HCT116 (cell line): Measurements from ENCODE around the gene JPH3. TPM values are rescaled to one million over a fixed set of nuclear protein-coding genes. Genes with fewer than 3 reads are reported as not detected.

Experiments used
- ATAC-seq: fragments of 200-7000 bp; cut with Tn5 transposase; 2 replicates; pipeline ENCODE4 v1.9.1; 2020; ENCODE audit warnings: mild to moderate bottlenecking, moderate library complexity
- BruUV-seq: library from RNA; stranded (reverse); fragments of 400-500 nt; replicated peaks from 2 replicates; lab custom pipeline; 2021; lab: Mats Ljungman, UMichigan
- CTCF ChIA-PET: fragments of 300-600 bp; sonication (Branson Sonifier 250); formaldehyde crosslinking; loops from one replicate; lab custom pipeline; 2021; ENCODE audit warnings: antibody characterized with exemption; lab: Charles Lee
- POLR2A ChIA-PET: fragments of 300-600, 350-600 bp; sonication (Branson Sonifier 250); formaldehyde crosslinking; loops from one replicate; lab custom pipeline; 2021; ENCODE audit warnings: antibody characterized with exemption; lab: Charles Lee
- RAD21 ChIA-PET, 2 experiments: fragments of 300-600 bp; sonication (Branson Sonifier 250); formaldehyde crosslinking; loops; one replicate each; lab custom pipeline; 2023; ENCODE audit warnings: low total read pairs in 2 of 2; ENCODE audit not compliant: uncharacterized antibody in 2 of 2, unreplicated experiment in 2 of 2, low non-redundant PET in 1 of 2; lab: Charles Lee
- DNase-seq: peaks from one replicate; pipeline ENCODE4 v3.0.0-alpha.2; 2010; ENCODE audit warnings: low read depth, low spot score
- H2AFZ ChIP-seq: fragments of 200-600 bp; shearing (Covaris generic), sonication (generic); 2 replicates; pipeline ENCODE4 v1.6.1; 2017; ENCODE audit warnings: low read depth, mixed run types, mixed read lengths, antibody characterized with exemption, low read length; ENCODE audit not compliant: poor library complexity, severe bottlenecking
- H3K27ac ChIP-seq: 2 replicates; pipeline ENCODE4 v1.5.1; 2012; ENCODE audit warnings: low read depth, low read length
- H3K27me3 ChIP-seq: fragments of 200-600 bp; sonication (generic); 2 replicates; pipeline ENCODE4 v1.6.1; 2016; ENCODE audit warnings: mixed run types, low read length, mixed read lengths; ENCODE audit not compliant: insufficient read depth
- H3K36me3 ChIP-seq, 2 experiments: fragments of 200-500 bp in 1 of 2; fragments of 200-600 bp in 1 of 2; sonication (Bioruptor generic) in 1 of 2; sonication (generic) in 1 of 2; 2 replicates each; pipeline versions ENCODE4 v1.5.1 to v1.6.1; 2014 to 2016; ENCODE audit warnings: low read length in 2 of 2, inconsistent platforms in 1 of 2, mixed read lengths in 1 of 2, mixed run types in 1 of 2; ENCODE audit not compliant: insufficient read depth in 2 of 2, control insufficient read depth in 1 of 2
- H3K4me1 ChIP-seq, 2 experiments: fragments of 200-600 bp in 1 of 2; sonication (generic) in 1 of 2; 2 replicates each; pipeline versions ENCODE4 v1.5.1 to v1.6.1; 2012 to 2017; ENCODE audit warnings: low read length in 2 of 2, inconsistent platforms in 1 of 2, mild to moderate bottlenecking in 1 of 2, mixed read lengths in 1 of 2, mixed run types in 1 of 2, moderate library complexity in 1 of 2; ENCODE audit not compliant: insufficient read depth in 2 of 2, control insufficient read depth in 1 of 2
- H3K4me2 ChIP-seq: fragments of 200-600 bp; sonication (generic); 2 replicates; pipeline ENCODE4 v1.6.1; 2017; ENCODE audit warnings: mixed run types, low read length, mixed read lengths
- H3K4me3 ChIP-seq, 2 experiments: fragments of 200-600 bp in 1 of 2; sonication (generic) in 1 of 2; replicated peaks in 1 of 2; 2 replicates each; pipeline ENCODE4 v1.5.1; 2011 to 2016; ENCODE audit warnings: low read length in 2 of 2, control low read depth in 1 of 2, low read depth in 1 of 2, mild to moderate bottlenecking in 1 of 2, mixed read lengths in 1 of 2, mixed run types in 1 of 2
- H3K79me2 ChIP-seq: fragments of 200-600 bp; sonication (generic); 2 replicates; pipeline ENCODE4 v1.6.1; 2017; ENCODE audit warnings: mild to moderate bottlenecking, mixed run types, low read length, moderate library complexity, mixed read lengths; ENCODE audit not compliant: insufficient read depth
- H3K9ac ChIP-seq: fragments of 200-600 bp; sonication (generic); 2 replicates; pipeline ENCODE4 v1.6.1; 2016; ENCODE audit warnings: low read length, mixed read lengths
- H3K9me2 ChIP-seq: fragments of 200-600 bp; sonication (generic), shearing (Covaris generic); 2 replicates; pipeline ENCODE4 v1.6.1; 2017; ENCODE audit warnings: mixed run types, mild to moderate bottlenecking, moderate library complexity; ENCODE audit not compliant: insufficient read depth
- H3K9me3 ChIP-seq, 2 experiments: fragments of 200-500 bp in 1 of 2; fragments of 200-600 bp in 1 of 2; sonication (Bioruptor generic) in 1 of 2; sonication (generic) in 1 of 2; 2 replicates each; pipeline ENCODE4 v1.6.1; 2014 to 2017; ENCODE audit warnings: low read length in 2 of 2, mixed read lengths in 2 of 2, inconsistent platforms in 1 of 2, low read depth in 1 of 2, mild to moderate bottlenecking in 1 of 2, mixed run types in 1 of 2, moderate library complexity in 1 of 2; ENCODE audit not compliant: control insufficient read depth in 1 of 2, insufficient read depth in 1 of 2
- H4K20me1 ChIP-seq: fragments of 200-600 bp; sonication (generic), shearing (Covaris generic); 2 replicates; pipeline ENCODE4 v1.6.1; 2017; ENCODE audit warnings: mixed run types, mild to moderate bottlenecking, moderate library complexity; ENCODE audit not compliant: insufficient read depth
- CBX3 ChIP-seq: IDR thresholded peaks from 2 replicates; pipeline ENCODE4 v1.6.1; 2012; ENCODE audit warnings: low read depth
- CEBPB ChIP-seq: IDR thresholded peaks from 2 replicates; pipeline ENCODE4 v1.6.1; 2012; ENCODE audit warnings: low read depth
- EGR1 ChIP-seq: IDR thresholded peaks from 2 replicates; pipeline ENCODE4 v1.6.1; 2012; ENCODE audit warnings: low read depth
- EZH2 ChIP-seq: fragments of 200-600 bp; sonication (generic); IDR thresholded peaks from 2 replicates; pipeline ENCODE4 v1.6.1; 2017; ENCODE audit warnings: antibody characterized with exemption, mixed run types
- EZH2phosphoT487 ChIP-seq: fragments of 200-600 bp; IDR thresholded peaks from 2 replicates; pipeline ENCODE4 v1.6.1; 2018; ENCODE audit warnings: antibody characterized with exemption, borderline replicate concordance
- JUND ChIP-seq: IDR thresholded peaks from 2 replicates; pipeline ENCODE4 v1.6.1; 2012
- POLR2A ChIP-seq: IDR thresholded peaks from 2 replicates; pipeline ENCODE4 v1.7.0; 2011; ENCODE audit warnings: borderline replicate concordance; ENCODE audit not compliant: insufficient read depth, insufficient read length; ENCODE audit errors: extremely low read depth
- POLR2AphosphoS5 ChIP-seq: IDR thresholded peaks from 2 replicates; pipeline ENCODE4 v1.6.1; 2011; ENCODE audit warnings: mild to moderate bottlenecking, low read depth, low read length, moderate library complexity
- SIN3A ChIP-seq: IDR thresholded peaks from 2 replicates; pipeline ENCODE4 v1.6.1; 2012; ENCODE audit warnings: low read depth
- SRF ChIP-seq: IDR thresholded peaks from 2 replicates; pipeline ENCODE4 v1.6.1; 2012; ENCODE audit warnings: low read depth
- TCF7L2 ChIP-seq: IDR thresholded peaks from 2 replicates; pipeline ENCODE4 v1.7.0; 2011; ENCODE audit warnings: borderline replicate concordance, inconsistent platforms; ENCODE audit not compliant: insufficient read depth, insufficient read length; ENCODE audit errors: extremely low read depth
- YY1 ChIP-seq: IDR thresholded peaks from 2 replicates; pipeline ENCODE4 v1.6.1; 2011; ENCODE audit warnings: low read length, low read depth, moderate library complexity, mild to moderate bottlenecking; ENCODE audit not compliant: insufficient replicate concordance; ENCODE audit errors: extremely low read depth
- ZFX ChIP-seq: fragments of 450-650 bp; IDR thresholded peaks from 2 replicates; pipeline ENCODE4 v1.6.1; 2017
- ZNF274 ChIP-seq: fragments of 200-500 bp; sonication (Bioruptor generic); IDR thresholded peaks from 2 replicates; pipeline ENCODE4 v1.6.1; 2014; ENCODE audit warnings: mild to moderate bottlenecking, low read depth, low read length, inconsistent platforms
- intact Hi-C: fragments of 100-400 bp; cut with micrococcal nuclease; formaldehyde crosslinking; loops from 2 replicates; pipeline ENCODE4 v1.10.0; 2022
- total RNA-seq: library from RNA; stranded (reverse); gene quantifications from one replicate; pipeline ENCODE4 v1.2.1, GENCODE V29; 2021; ENCODE audit not compliant: unreplicated experiment
- TF ChIP-seq, protein P1 (sequence below): IDR thresholded peaks from 2 replicates; pipeline ENCODE4 v1.6.1; 2012
- TF ChIP-seq, protein P2 (sequence below), 3 experiments: fragments of 200-600 bp in 1 of 3; sonication (generic) in 1 of 3; IDR thresholded peaks in 2 of 3; conservative IDR thresholded peaks in 1 of 3; 2 replicates each; pipeline ENCODE4 v1.5.1; 2012 to 2017; ENCODE audit warnings: low read depth in 2 of 3, low read length in 2 of 3, antibody characterized with exemption in 1 of 3, borderline replicate concordance in 1 of 3, control low read depth in 1 of 3, mild to moderate bottlenecking in 1 of 3, mixed read lengths in 1 of 3, mixed run types in 1 of 3, moderate library complexity in 1 of 3; ENCODE audit not compliant: insufficient read depth in 1 of 3
- TF ChIP-seq, protein P3 (sequence below): IDR thresholded peaks from 2 replicates; pipeline ENCODE4 v1.6.1; 2011; ENCODE audit warnings: mild to moderate bottlenecking, low read length, moderate library complexity; ENCODE audit not compliant: insufficient replicate concordance; ENCODE audit errors: extremely low read depth

The JPH3 gene
- total RNA-seq, 1 experiment from 2014 or later = 0.10 TPM

DNA sequence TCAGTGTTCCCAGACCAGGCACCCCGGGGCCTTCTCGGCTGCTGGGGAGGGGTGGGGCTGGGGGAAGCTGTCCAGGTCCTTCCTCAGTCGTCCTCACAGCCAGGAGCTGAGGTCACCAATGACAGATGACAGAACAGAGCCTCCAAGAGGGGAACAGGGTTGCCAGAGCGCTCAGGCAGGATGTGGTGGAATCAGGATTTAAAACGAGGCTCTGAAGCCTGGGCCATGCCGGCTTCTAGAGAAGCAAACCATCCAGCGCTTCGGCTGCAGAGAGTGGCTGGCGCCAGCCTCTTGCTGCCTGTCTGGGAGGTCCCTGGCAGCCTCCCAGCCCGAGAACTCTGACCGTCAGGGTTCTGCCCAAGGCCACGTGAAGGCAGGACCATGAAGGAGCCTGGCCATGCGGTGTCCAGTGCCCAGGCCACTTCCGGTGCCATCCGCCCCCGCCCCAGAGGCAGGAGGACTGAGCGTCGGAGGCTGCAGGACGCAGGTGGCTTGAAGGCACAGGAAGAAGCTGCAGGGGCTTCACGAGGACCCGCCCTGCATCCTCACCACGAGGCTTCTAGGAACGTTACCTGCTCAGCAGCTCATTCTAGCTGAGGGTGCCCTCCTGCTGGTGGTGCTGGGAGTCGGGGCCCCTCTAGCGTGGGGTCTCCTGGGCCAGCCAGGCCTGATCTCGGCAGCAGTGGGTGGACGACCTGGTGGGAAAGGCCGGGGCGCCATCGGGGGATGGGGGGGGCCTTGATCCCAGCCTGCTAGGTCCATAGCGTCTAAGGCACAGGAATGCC, 85.0 kb downstream of the JPH3 start:
- RAD21 ChIA-PET = no interaction called here
- intact Hi-C loops = no loop called here
- no peaks in the 10 kb centered on the region for H4K20me1 ChIP-seq
- H2AFZ ChIP-seq = no peak overlapping the region
- H3K27ac ChIP-seq = no peak overlapping the region
- no peak for ATAC-seq
- no peaks in the 10 kb centered on the region for H3K4me1 ChIP-seq
- no peaks in the 10 kb centered on the region for H3K9me2 ChIP-seq
- no peak for DNase-seq
- no peaks in the 10 kb centered on the region for H3K36me3 ChIP-seq
- CTCF ChIA-PET = no interaction called here
- POLR2A ChIA-PET = no interaction called here
- H3K9ac ChIP-seq = no peak overlapping the region
- peaks cover 4% of the 10 kb centered on the region; the same call in 1 of the 2 replicates for H3K27me3 ChIP-seq
- no peaks in the 10 kb centered on the region for H3K9me3 ChIP-seq
- no peak overlapping the region for H3K4me3 ChIP-seq
- no TSS peak for BruUV-seq
- no peak overlapping the region for H3K4me2 ChIP-seq
- no peaks in the 10 kb centered on the region for H3K79me2 ChIP-seq
- TF ChIP-seq EZH2 (no peak), SIN3A (no peak), EGR1 (no peak), EZH2phosphoT487 (no peak), SRF (no peak), ZNF274 (no peak), POLR2AphosphoS5 (no peak), ZFX (no peak), YY1 (no peak), CBX3 (no peak), JUND (no peak), CEBPB (no peak), POLR2A (no peak), TCF7L2 (no peak)
- TF ChIP-seq, protein P1, sequence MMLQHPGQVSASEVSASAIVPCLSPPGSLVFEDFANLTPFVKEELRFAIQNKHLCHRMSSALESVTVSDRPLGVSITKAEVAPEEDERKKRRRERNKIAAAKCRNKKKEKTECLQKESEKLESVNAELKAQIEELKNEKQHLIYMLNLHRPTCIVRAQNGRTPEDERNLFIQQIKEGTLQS = no peak
- TF ChIP-seq, protein P2, sequence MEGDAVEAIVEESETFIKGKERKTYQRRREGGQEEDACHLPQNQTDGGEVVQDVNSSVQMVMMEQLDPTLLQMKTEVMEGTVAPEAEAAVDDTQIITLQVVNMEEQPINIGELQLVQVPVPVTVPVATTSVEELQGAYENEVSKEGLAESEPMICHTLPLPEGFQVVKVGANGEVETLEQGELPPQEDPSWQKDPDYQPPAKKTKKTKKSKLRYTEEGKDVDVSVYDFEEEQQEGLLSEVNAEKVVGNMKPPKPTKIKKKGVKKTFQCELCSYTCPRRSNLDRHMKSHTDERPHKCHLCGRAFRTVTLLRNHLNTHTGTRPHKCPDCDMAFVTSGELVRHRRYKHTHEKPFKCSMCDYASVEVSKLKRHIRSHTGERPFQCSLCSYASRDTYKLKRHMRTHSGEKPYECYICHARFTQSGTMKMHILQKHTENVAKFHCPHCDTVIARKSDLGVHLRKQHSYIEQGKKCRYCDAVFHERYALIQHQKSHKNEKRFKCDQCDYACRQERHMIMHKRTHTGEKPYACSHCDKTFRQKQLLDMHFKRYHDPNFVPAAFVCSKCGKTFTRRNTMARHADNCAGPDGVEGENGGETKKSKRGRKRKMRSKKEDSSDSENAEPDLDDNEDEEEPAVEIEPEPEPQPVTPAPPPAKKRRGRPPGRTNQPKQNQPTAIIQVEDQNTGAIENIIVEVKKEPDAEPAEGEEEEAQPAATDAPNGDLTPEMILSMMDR (IDR thresholded peaks at IDR 0.05 in 2 of 3, conservative IDR thresholded peaks at IDR 0.05 in 1 of 3; ENCODE audit: borderline replicate concordance in 1 of 3, insufficient read depth in 1 of 3, low read depth in 2 of 3, low read length in 2 of 3) = no peak
- TF ChIP-seq, protein P3, sequence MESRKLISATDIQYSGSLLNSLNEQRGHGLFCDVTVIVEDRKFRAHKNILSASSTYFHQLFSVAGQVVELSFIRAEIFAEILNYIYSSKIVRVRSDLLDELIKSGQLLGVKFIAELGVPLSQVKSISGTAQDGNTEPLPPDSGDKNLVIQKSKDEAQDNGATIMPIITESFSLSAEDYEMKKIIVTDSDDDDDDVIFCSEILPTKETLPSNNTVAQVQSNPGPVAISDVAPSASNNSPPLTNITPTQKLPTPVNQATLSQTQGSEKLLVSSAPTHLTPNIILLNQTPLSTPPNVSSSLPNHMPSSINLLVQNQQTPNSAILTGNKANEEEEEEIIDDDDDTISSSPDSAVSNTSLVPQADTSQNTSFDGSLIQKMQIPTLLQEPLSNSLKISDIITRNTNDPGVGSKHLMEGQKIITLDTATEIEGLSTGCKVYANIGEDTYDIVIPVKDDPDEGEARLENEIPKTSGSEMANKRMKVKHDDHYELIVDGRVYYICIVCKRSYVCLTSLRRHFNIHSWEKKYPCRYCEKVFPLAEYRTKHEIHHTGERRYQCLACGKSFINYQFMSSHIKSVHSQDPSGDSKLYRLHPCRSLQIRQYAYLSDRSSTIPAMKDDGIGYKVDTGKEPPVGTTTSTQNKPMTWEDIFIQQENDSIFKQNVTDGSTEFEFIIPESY = no peak
